ENCODE data around the gene ERBB4.

GRCh38 chr2:212364112-212364985 lies 174.3 kb downstream of the ERBB4 start:
- TF ChIP-seq EZH2phosphoT487 (IDR thresholded peaks at IDR 0.05; ENCODE audit: borderline replicate concordance) (no peak), CTCF (conservative IDR thresholded peaks at IDR 0.05; ENCODE audit: low read length) (no peak)
